Measurements from ENCODE around the gene GPC5.

GPC5 gene

DNA sequence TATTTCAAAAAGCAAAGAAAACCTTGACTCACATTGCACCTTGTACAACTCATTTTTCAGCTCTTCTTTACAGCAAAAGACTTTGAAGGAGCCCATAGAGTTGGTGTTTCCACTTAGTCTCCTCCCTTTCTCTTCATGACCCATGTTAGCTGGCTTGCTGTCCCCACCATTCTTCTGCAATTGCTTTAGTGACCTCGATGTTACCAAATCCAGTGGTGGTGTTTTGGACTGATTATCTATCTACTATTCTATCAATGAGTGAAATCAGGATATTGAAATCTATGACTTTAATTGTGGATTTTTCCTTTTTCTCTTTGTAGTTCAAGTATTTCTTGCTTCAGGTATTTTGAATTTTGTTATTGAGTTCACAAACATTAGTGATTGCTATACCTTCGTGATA, 197.3 kb downstream of the GPC5 start:
- no peak for DNase-seq (ENCODE audit: low read depth)

DNA sequence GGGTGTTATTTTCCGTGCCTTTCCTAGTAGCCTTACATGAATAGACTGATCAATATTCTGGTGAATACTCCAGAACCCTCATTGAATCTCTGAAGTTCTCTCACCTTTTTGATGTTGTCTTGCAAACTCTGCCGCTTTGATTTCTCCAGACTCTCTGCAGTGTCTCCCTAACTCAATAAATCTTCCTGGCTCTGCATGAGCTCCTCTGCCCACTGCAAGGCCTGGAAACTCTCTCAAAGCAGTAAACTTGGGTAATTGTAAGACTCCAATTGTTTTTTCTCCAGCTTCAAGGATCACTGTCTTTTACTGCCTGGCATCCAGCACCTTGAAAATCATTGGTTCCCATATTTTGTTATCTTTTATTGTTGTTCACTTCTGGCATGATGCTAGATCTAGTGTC, 198.4 kb downstream of the GPC5 start:
- no peak for DNase-seq (ENCODE audit: low read depth)

DNA sequence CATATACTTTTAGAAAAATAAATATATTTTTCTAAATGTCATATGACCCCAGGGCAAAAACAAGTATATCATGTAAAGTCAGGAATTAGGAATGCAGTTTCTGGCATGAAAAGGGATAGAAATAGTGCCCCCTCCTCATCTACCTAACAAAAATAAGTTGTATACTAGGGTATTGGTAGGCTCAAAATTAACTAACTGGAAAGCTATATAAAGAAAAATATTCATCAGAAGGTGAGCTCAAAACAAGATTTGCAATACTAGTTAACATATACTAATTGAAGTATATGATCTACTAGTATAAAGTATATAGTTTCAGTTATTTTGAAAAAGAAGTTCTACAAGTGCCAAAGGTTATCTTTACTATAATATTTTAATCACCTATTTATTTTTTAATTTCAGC, 200.2 kb downstream of the GPC5 start:
- DNase-seq (ENCODE audit: low read depth), result no peak

DNA sequence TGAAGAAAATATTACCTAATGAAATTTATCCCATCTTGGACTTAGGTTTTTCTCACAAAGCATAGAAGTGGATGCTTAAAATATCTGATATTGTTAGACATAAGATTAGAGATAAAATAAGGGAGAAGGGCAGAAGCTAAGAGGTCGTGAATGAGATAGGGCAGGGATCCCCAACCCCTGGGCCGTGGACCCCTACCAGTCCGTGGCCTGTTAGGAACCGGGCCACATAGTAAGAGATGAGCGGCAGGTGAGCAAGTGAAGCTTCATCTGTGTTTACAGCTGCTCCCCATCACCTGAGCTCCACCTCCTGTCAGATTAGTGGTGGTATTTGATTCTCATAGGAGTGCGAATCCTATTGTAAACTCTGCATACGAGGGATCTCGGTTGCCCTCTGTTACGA, 202.9 kb downstream of the GPC5 start:
- no peak for DNase-seq (ENCODE audit: low read depth)

- DNase-seq (ENCODE audit: low read depth), result no peak
These were observed 203.4 kb downstream of the GPC5 start for GRCh38 chr13:91601807-91602206.

GRCh38 chr13:91609353-91609752, 210.9 kb downstream of the GPC5 start:
- DNase-seq (ENCODE audit: low read depth), result no peak

- no peak for DNase-seq (ENCODE audit: low read depth)
These were observed 219.9 kb downstream of the GPC5 start for GRCh38 chr13:91618315-91618714.

GRCh38 chr13:91620670-91621141, 222.3 kb downstream of the GPC5 start:
- DNase-seq (ENCODE audit: low read depth), result no peak

- DNase-seq (ENCODE audit: low read depth), result no peak
These were observed 222.7 kb downstream of the GPC5 start for GRCh38 chr13:91621161-91621560.

DNA sequence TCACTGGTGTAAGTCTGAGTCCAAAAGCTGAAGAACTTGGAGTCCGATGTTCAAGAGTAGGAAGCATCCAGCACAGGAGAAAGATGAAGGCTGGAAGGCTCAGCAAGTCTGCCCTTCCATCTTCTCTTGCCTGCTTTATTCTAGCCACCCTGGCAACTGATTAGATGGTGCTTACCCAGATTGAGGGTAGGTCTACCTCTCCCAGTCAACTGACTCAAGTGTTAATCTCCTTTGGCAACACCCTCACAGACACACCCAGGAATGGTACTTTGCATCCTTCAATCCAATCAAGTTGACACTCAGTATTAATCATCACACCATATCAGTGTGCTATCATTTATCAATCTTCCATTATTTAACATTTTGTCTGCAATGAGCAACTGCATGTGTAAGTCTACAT, 223.5 kb downstream of the GPC5 start:
- DNase-seq (ENCODE audit: low read depth), result no peak

- no peak for DNase-seq (ENCODE audit: low read depth)
These were observed 224.5 kb downstream of the GPC5 start for GRCh38 chr13:91622778-91623550.

DNA sequence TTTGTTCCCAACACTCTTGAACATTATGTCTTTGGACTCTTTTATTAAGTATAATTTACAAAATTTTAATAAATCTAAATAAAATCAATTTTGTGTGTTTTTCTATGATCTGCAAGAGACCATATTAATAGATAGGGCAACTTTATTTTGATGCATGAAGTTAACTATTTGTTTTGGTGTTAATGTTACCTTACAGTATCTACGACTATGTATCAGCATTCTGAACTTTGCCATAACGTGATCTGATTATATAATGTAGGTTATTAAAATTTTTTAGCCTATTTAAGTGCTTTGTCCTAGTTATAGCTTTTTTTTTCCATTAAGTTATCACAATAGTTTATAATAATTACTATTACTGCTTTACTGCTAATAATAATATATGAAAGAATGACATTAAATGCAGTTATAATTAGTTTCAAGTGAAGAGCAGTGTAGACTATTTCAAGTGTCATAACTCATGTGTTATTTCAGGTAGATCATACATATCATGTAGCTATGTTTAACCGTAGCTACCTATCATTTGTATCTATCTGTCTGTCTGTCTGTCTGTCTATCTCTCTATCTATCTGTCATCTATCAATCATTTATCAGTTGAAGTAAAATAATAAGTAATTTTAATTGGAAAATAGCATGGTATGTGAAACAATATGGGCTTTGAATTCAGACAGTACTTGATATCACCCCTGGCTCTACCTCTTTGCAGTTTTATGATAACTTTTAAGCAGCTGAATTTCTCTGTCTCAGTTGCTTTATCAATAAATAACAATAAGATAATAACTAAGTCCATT, 229.7 kb downstream of the GPC5 start:
- DNase-seq (ENCODE audit: low read depth), result no peak

DNA sequence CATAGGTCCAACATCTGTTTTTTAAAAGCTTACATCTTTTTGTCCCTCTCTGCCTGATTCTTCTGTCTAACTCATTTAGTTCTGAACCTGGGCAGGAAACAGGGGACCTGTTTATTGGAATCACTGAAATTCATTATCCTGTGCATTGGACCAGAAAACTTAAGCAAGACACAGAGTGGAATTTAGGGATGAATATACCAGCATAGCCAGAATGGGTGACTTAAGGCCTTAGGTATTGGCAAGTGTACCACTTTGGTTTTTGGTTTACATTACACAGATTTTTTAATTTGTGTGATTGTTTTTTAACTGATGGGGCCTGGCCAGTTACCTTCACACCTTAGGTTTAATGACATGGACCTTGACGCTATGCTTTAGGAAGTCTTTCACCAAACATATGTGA, 232.5 kb downstream of the GPC5 start:
- DNase-seq (ENCODE audit: low read depth), result no peak

DNA sequence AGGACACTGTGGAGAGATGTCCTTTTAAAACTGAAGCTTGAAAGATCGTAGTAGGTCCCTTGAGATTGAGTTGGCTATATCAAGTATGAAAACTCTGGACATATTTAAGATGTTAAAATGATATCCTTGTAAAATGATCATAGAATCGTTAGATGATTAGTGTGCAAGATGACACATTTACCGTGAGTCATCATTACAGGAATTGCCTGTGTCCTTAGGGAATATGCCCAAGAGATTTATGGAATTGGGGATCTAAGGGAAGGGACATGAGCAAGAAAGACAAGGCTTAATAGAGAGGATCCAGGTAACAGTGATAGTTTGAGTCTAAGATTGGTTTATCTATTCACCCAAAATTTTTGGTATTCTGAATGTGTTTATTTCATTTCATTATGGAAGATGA, 233.7 kb downstream of the GPC5 start:
- no peak for DNase-seq (ENCODE audit: low read depth)

- DNase-seq (ENCODE audit: low read depth), result no peak
These were observed 240.9 kb downstream of the GPC5 start for GRCh38 chr13:91639330-91639729.

GRCh38 chr13:91643394-91643793, 245.0 kb downstream of the GPC5 start:
- no peak for DNase-seq (ENCODE audit: low read depth)

DNA sequence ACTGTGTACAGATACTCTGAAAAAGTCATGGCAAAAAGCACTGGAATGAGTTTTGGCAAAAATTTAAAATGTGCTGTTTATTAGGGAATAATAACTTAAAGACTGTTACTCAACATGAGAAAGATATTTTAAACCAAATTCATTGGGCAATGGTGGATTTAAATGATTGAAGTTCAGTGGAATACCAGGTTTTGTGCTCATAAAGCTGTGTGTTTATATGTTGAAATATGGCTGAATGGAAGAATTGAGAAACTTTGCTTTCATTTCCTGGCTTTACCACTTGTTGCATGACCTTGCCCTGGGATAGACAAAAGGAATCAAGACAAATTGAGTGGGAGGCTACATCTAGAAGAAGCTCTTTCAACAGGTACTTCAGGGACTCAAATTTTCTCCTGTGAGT, 246.4 kb downstream of the GPC5 start:
- DNase-seq (ENCODE audit: low read depth), result no peak

DNA sequence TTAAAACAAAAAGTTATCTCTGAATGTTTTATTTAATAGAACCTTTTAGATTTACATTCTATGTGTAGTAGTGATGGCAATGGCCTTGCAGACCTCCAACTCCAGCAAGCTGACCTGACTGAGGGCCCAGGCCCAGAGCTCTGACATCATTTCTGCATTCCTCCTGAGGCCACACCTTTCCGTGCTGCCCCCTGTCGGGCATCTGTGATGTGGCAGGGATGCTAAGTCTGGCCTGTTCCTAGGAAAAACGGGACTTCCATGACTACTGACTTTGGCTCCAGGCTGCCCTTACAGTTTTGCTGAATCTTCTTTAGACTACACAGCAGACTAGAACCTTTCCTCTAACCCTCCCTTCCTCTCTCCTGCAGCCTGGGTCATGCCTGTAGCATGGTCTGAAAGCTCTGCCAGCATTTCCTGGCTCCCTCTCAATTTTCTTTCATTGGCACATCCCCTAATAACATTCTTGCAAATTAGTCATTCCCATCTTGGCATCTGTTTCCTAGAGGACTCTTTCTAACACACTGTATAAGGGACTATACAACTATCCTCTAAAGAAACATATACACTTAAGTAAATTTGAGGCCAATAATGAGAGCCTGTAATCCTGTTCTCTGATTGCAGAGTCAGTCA, 249.1 kb downstream of the GPC5 start:
- no peak for DNase-seq (ENCODE audit: low read depth)

DNA sequence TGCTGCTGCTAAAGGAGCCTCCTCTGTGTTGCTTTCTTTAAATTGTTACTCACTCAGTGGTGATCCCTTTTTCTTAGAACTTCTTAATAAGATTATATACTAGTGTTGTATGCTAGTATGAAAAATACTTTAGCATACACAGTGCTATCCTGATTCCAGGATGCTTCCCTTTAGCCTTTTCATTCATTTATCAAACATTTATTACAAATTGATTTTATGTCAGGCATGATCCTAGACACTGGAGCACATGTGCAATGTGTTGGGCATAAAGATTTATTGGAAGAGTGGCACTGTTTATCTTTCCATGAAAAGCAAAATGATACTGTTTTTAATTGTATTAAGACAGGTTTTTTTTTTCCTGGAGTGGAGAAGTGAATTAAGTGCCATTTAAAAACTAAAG, 249.6 kb downstream of the GPC5 start:
- DNase-seq (ENCODE audit: low read depth), result no peak

DNA sequence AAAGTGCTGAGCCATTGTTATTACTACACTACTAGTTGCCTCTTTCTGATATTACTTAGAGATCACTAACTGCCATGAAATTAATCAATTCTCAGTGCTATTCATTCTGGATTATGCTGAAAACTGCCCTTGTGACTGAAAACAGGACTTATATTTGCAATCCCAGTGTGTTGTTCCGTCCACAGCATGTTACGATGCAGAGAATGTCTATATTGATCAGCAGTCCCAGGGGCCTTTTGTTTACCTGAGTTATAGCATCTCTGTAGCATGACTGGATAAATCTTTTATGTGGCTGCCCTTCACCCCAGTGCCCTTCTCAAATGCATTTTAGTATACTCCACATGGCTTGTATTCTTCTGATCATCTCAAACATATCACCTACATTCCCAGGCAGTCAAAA, 251.0 kb downstream of the GPC5 start:
- DNase-seq (ENCODE audit: low read depth), result no peak

DNA sequence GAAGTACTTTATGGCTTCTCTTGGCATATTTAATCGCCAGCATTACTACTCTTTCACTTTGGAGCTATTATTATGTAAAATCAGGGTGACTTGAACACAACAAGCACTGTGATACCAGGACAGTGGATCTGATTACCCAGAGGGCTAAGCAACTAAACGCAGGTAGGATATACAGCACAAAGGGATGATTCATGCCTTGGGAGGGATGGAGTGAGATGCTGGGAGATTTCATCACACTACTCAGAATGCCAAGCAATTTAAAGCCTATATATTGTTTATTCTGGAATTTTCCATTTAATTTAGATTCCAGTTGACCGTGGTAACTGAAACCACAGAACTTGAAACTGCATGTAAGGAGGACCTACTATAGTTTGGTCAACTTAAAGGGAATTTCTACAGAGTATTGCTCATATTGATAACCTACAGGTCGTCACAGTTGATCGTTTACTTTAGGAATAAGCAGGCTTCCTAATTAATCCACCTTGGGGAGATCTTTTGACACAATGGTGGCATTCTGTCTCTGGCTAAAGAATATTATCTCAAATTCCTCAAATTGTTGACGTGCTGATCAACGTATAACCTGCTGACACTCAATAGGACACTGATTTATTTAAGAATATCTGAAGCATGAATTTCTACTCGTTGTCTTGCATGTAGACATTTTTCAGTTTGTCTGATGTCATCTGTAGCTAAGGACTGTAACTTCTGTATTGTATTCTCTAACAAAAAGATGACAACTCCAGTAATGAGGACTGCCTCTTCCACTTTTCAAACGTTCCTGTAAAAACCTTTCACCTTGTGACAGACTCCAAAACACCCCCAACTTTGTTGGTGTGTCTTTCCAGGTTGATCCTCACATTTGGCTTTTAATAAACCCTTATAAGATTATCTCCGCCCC, 254.2 kb downstream of the GPC5 start:
- no peak for DNase-seq (ENCODE audit: low read depth)

GRCh38 chr13:91655731-91656130, 257.3 kb downstream of the GPC5 start:
- no peak for DNase-seq (ENCODE audit: low read depth)

All from EH (cell line).